Bronchial epithelial cell (primary cell): ENCODE results near the gene PANX3. TPM values are rescaled to one million over a fixed set of nuclear protein-coding genes. Genes with fewer than 3 reads are reported as not detected.

Experiments used
- DNase-seq: peaks from one replicate; pipeline ENCODE4 v3.0.0-alpha.2; 2010; ENCODE audit warnings: low read depth
- FAIRE-seq: peaks from 2 replicates; lab custom pipeline; 2011; peaks lifted over from hg19 to GRCh38; lab: Jason Lieb, UNC
- H3K27me3 ChIP-seq: 2 replicates; pipeline ENCODE4 v1.5.1; 2011; ENCODE audit warnings: low read length; ENCODE audit not compliant: control insufficient read depth, insufficient read depth
- H3K36me3 ChIP-seq: 2 replicates; pipeline ENCODE4 v1.5.1; 2011; ENCODE audit warnings: low read length; ENCODE audit not compliant: control insufficient read depth, insufficient read depth
- H3K4me3 ChIP-seq: 2 replicates; pipeline ENCODE4 v1.5.1; 2011; ENCODE audit warnings: mild to moderate bottlenecking, low read depth, low read length, control low read depth
- total RNA-seq: library from RNA; depleted of rRNA; stranded (reverse); fragments of >200 nt; gene quantifications from 2 replicates; pipeline ENCODE4 v1.2.1, GENCODE V29; 2014
- TF ChIP-seq, protein P1 (sequence below): IDR thresholded peaks from 2 replicates; pipeline ENCODE4 v1.5.1; 2011; ENCODE audit warnings: mild to moderate bottlenecking, moderate library complexity, low read length, control low read depth, inconsistent platforms; ENCODE audit not compliant: insufficient read depth, severe bottlenecking

Gene PANX3
- total RNA-seq, result not detected in 2 replicates

GRCh38 chr11:124611064-124611463, at the start of gene PANX3:
Gene PANX3 (plus strand): TSS chr11:124611428. CDS start chr11:124611557, 129 bp downstream.
- TF ChIP-seq, protein P1, sequence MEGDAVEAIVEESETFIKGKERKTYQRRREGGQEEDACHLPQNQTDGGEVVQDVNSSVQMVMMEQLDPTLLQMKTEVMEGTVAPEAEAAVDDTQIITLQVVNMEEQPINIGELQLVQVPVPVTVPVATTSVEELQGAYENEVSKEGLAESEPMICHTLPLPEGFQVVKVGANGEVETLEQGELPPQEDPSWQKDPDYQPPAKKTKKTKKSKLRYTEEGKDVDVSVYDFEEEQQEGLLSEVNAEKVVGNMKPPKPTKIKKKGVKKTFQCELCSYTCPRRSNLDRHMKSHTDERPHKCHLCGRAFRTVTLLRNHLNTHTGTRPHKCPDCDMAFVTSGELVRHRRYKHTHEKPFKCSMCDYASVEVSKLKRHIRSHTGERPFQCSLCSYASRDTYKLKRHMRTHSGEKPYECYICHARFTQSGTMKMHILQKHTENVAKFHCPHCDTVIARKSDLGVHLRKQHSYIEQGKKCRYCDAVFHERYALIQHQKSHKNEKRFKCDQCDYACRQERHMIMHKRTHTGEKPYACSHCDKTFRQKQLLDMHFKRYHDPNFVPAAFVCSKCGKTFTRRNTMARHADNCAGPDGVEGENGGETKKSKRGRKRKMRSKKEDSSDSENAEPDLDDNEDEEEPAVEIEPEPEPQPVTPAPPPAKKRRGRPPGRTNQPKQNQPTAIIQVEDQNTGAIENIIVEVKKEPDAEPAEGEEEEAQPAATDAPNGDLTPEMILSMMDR, result no peak
- Histone ChIP-seq H3K27me3 (no peaks in the 10 kb centered on the region), H3K4me3 (no peak within 1 kb of the TSS), H3K36me3 (no peaks in the 10 kb centered on the region)
- FAIRE-seq (no peak), DNase-seq (no peak)

- H3K27me3 ChIP-seq, result no peaks in the 10 kb centered on the region
- FAIRE-seq (no peak), DNase-seq (no peak)
- no peak within 1 kb of the TSS for H3K4me3 ChIP-seq
- no peaks in the 10 kb centered on the region for H3K36me3 ChIP-seq
- TF ChIP-seq, protein P1, result no peak
Measured at GRCh38 chr11:124569697-124570096, 41.5 kb upstream of the PANX3 start, which contains the start of gene OR8A1. Gene OR8A1 (plus strand): TSS chr11:124569997. CDS start chr11:124570120, 123 bp downstream.

DNA sequence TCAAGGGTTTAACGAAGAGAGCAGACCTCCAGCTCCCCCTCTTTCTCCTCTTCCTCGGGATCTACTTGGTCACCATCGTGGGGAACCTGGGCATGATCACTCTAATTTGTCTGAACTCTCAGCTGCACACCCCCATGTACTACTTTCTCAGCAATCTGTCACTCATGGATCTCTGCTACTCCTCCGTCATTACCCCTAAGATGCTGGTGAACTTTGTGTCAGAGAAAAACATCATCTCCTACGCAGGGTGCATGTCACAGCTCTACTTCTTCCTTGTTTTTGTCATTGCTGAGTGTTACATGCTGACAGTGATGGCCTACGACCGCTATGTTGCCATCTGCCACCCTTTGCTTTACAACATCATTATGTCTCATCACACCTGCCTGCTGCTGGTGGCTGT, 41.1 kb upstream of the PANX3 start:
- no peaks in the 10 kb centered on the region for H3K36me3 ChIP-seq
- H3K4me3 ChIP-seq, result no peak overlapping the region
- DNase-seq, result no peak
- peak; percentile 90 for FAIRE-seq
- TF ChIP-seq, protein P1, result no peak
- H3K27me3 ChIP-seq, result no peaks in the 10 kb centered on the region

- H3K4me3 ChIP-seq, result no peak overlapping the region
- no peaks in the 10 kb centered on the region for H3K36me3 ChIP-seq
- peak; percentile 13 for FAIRE-seq
- no peaks in the 10 kb centered on the region for H3K27me3 ChIP-seq
- TF ChIP-seq, protein P1, result no peak
- DNase-seq, result no peak
Measured at GRCh38 chr11:124577716-124578427, 33.4 kb upstream of the PANX3 start.

DNA sequence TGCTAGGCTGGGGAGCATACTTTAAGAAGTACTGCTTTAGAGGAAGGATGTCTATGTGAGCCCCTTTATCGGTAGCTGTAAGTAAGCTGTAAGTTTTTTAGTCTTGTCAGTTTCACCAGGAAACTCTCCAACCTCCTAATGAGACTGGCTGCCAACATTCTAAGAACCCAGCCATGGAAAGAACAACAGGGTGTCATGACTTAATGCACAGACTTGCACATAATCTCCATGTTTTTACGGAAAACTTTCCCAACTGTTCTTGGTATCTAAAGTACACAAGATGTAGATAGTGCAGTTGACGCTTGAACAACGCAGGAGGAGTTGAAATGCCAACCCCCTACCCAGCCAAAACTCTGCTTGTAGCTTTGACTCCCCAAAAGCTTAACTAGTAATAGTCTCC, 32.5 kb upstream of the PANX3 start:
- FAIRE-seq, result no peak

More for the DNA sequence above, 32.5 kb upstream of the PANX3 start:
- no peaks in the 10 kb centered on the region for H3K36me3 ChIP-seq
- no peak overlapping the region for H3K4me3 ChIP-seq
- no peaks in the 10 kb centered on the region for H3K27me3 ChIP-seq
- TF ChIP-seq, protein P1, result no peak
- no peak for DNase-seq
